Activated CD8-positive, alpha-beta T cell treated with anti-CD3 and anti-CD28 coated beads for 36 hours (primary cell): ENCODE data around the gene DLGAP1. TPM values are rescaled to one million over a fixed set of nuclear protein-coding genes. Genes with fewer than 3 reads are reported as not detected.

Experiments
- ATAC-seq: fragments of 200-7000 bp; cut with Tn5 transposase; one replicate; pipeline ENCODE4 v1.10.0; 2021; ENCODE audit warnings: mild to moderate bottlenecking, moderate library complexity
- CTCF ChIA-PET: fragments of 350-600 bp; sonication (Branson Sonifier 250); formaldehyde crosslinking; loops from one replicate; lab custom pipeline; 2021; ENCODE audit warnings: antibody characterized with exemption; lab: Charles Lee
- POLR2A ChIA-PET: fragments of 350-600 bp; sonication (Branson Sonifier 250); formaldehyde crosslinking; loops from one replicate; lab custom pipeline; 2021; ENCODE audit warnings: antibody characterized with exemption; lab: Charles Lee
- DNase-seq: peaks from one replicate; pipeline ENCODE4 v3.0.0-alpha.2; 2020
- H3K27ac Mint-ChIP-seq: one replicate; pipeline ENCODE4 v1.8.0; 2021; ENCODE audit warnings: mild to moderate bottlenecking, mixed read lengths
- H3K27me3 Mint-ChIP-seq: one replicate; pipeline ENCODE4 v1.8.0; 2021; ENCODE audit warnings: mixed read lengths
- H3K36me3 Mint-ChIP-seq: one replicate; pipeline ENCODE4 v1.8.0; 2021; ENCODE audit warnings: low read depth, mixed read lengths
- H3K4me1 Mint-ChIP-seq: one replicate; pipeline ENCODE4 v1.8.0; 2021; ENCODE audit warnings: low read depth, mixed read lengths
- H3K4me3 Mint-ChIP-seq: one replicate; pipeline ENCODE4 v1.8.0; 2021; ENCODE audit warnings: mild to moderate bottlenecking, moderate library complexity, mixed read lengths
- H3K9me3 Mint-ChIP-seq: one replicate; pipeline ENCODE4 v1.8.0; 2021; ENCODE audit warnings: mixed read lengths
- intact Hi-C: fragments of 100-400 bp; cut with micrococcal nuclease; formaldehyde crosslinking; loops from one replicate; pipeline ENCODE4 v1.10.0; 2022
- total RNA-seq, 2 experiments: library from RNA; stranded (reverse); gene quantifications; one replicate each; pipeline ENCODE4 v1.2.3, GENCODE V29; 2021
- TF ChIP-seq, protein P1 (sequence below): fragments of 200-600 bp; IDR thresholded peaks from one replicate; pipeline ENCODE4 v1.8.0; 2022; ENCODE audit warnings: antibody characterized with exemption, mild to moderate bottlenecking

Gene DLGAP1
- total RNA-seq, 2 experiments from 2014 or later: not detected

DNA sequence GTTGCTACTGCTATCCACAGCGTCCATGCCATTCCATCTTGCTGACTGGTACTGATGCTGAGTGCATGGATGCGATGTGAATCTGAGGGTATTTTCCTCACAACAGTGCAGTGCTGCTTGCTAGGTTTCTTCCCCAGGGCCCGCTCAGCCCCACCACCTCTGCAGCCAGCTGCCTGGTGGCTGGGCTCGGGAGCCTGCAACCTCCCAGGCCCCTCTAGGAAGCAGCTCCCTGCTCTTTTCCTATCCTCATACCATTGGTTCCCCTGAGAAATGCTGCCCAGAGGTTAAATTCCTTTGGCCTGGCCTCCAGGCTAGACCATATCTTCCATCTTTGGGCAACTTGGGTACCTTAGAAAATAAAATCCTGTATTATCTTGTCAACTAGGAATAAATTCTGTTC lies 591.5 kb downstream of the DLGAP1 start:
- ATAC-seq: no peak
- TF ChIP-seq, protein P1, sequence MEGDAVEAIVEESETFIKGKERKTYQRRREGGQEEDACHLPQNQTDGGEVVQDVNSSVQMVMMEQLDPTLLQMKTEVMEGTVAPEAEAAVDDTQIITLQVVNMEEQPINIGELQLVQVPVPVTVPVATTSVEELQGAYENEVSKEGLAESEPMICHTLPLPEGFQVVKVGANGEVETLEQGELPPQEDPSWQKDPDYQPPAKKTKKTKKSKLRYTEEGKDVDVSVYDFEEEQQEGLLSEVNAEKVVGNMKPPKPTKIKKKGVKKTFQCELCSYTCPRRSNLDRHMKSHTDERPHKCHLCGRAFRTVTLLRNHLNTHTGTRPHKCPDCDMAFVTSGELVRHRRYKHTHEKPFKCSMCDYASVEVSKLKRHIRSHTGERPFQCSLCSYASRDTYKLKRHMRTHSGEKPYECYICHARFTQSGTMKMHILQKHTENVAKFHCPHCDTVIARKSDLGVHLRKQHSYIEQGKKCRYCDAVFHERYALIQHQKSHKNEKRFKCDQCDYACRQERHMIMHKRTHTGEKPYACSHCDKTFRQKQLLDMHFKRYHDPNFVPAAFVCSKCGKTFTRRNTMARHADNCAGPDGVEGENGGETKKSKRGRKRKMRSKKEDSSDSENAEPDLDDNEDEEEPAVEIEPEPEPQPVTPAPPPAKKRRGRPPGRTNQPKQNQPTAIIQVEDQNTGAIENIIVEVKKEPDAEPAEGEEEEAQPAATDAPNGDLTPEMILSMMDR: no peak
- Mint-ChIP-seq H3K27me3 (no peaks in the 10 kb centered on the region), H3K36me3 (no peaks in the 10 kb centered on the region), H3K27ac (no peak overlapping the region), H3K4me1 (no peaks in the 10 kb centered on the region), H3K9me3 (no peaks in the 10 kb centered on the region), H3K4me3 (no peak overlapping the region)
- CTCF ChIA-PET: interaction anchor here (0.9 to 1.6 kb wide), 2 partner anchors 93 to 132 kb away, joined by 3 to 4 read pairs; no protein-coding TSS in a partner anchor
- no peak for DNase-seq
- POLR2A ChIA-PET: no interaction called here
- intact Hi-C loops: no loop called here

DNA sequence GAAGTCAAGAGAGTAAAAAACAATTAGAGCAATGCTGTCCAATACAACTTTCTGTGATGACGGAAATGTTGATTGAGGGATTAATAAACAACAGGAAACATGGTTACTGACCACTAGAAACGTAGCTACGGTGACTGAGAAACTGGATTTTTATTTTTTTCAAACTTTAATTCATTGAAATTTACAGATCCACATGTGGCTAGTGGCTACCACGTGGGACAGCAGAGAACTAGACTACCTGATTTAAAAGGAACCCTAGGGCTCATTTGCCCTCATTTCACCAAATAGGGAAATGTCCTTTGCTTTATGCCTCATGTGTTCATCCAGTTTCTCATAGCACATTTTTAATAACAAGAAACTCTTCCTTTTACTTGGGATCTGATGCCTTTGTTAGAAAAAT lies 592.1 kb downstream of the DLGAP1 start:
- POLR2A ChIA-PET: no interaction called here
- TF ChIP-seq, protein P1: no peak
- CTCF ChIA-PET: interaction anchor here (0.9 to 1.6 kb wide), 2 partner anchors 92 to 132 kb away, joined by 3 to 4 read pairs; no protein-coding TSS in a partner anchor

DNA sequence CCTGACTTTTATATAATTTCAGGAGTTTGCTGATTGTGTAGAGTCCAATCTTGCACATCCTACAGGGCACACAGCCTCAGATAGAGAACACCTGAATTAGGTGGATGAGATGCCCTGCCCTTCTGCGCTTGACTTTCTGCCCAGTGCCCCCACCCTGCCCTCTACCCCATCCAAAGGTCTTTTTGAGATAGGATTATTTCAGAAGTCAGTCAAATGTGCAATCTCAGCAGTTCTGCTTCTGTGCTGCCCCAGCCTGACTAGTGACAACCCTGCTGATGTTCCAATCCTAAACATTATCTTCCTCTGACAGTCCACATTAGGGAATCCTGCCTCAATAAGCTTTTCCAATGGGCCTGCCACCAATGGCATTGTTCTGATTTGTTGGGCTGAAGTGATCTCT lies 593.6 kb downstream of the DLGAP1 start:
- TF ChIP-seq, protein P1: no peak
- Mint-ChIP-seq H3K36me3 (no peaks in the 10 kb centered on the region), H3K9me3 (no peaks in the 10 kb centered on the region), H3K4me3 (no peak overlapping the region), H3K4me1 (no peaks in the 10 kb centered on the region), H3K27me3 (no peaks in the 10 kb centered on the region), H3K27ac (no peak overlapping the region)
- CTCF ChIA-PET: no interaction called here
- no peak for DNase-seq
- POLR2A ChIA-PET: no interaction called here
- no peak for ATAC-seq
- intact Hi-C loops: no loop called here

More for the DNA sequence above, 592.1 kb downstream of the DLGAP1 start:
- H3K36me3 Mint-ChIP-seq: no peaks in the 10 kb centered on the region
- H3K27me3 Mint-ChIP-seq: no peaks in the 10 kb centered on the region
- intact Hi-C loops: no loop called here
- H3K27ac Mint-ChIP-seq: no peak overlapping the region
- no peak for ATAC-seq
- DNase-seq: no peak
- no peaks in the 10 kb centered on the region for H3K9me3 Mint-ChIP-seq
- no peaks in the 10 kb centered on the region for H3K4me1 Mint-ChIP-seq
- H3K4me3 Mint-ChIP-seq: no peak overlapping the region

DNA sequence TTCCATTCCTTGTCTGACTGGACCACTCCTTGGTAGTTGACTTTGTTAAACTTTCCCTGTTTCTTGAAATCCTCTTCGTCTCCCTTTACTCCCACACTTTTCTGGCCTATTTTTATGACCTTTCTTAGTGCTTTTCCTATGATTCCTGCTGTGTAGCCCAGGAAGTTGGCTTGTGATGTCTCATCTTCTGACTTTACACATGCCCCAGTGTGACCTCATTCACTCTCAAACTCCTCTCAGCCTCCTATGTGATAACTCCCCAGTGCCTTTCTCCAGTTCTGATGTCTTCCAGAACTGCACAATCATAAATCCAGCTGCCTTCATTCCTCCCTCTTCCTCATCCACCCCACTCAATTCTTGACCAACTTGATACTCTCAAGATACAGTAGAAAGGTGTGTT lies 597.6 kb downstream of the DLGAP1 start:
- H3K9me3 Mint-ChIP-seq: no peaks in the 10 kb centered on the region
- intact Hi-C loops: no loop called here
- H3K36me3 Mint-ChIP-seq: no peaks in the 10 kb centered on the region
- no peak overlapping the region for H3K27ac Mint-ChIP-seq
- CTCF ChIA-PET: no interaction called here
- DNase-seq: no peak
- no peak for ATAC-seq
- POLR2A ChIA-PET: no interaction called here
- TF ChIP-seq, protein P1: no peak
- peaks cover 3% of the 10 kb centered on the region for H3K27me3 Mint-ChIP-seq
- H3K4me3 Mint-ChIP-seq: no peak overlapping the region
- H3K4me1 Mint-ChIP-seq: no peaks in the 10 kb centered on the region

DNA sequence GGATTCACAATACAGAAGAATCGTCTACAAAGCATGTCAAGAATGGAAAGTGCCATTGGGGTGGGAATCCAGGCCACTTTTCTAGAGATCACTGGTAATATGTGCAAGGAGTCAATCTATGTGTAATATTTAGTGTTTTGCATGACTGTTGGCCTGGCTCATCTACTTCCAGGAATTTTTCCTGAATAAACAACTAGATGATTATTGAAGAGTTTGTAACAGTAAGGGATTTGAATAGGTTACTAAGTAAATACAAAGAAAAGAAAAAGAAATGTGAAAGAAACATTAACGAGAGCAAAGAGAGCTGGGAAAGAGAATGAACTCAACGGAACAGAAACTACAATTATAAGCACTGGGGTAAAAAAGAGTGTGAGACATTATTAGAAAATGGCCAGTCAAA lies 599.1 kb downstream of the DLGAP1 start:
- Mint-ChIP-seq H3K27ac (no peak overlapping the region), H3K4me1 (no peaks in the 10 kb centered on the region), H3K9me3 (no peaks in the 10 kb centered on the region), H3K36me3 (no peaks in the 10 kb centered on the region), H3K4me3 (no peak overlapping the region), H3K27me3 (peaks cover 3% of the 10 kb centered on the region)
- CTCF ChIA-PET: interaction anchor here (1.3 kb wide), 1 partner anchor 84 kb away, joined by 3 read pairs; no protein-coding TSS in a partner anchor
- intact Hi-C loops: no loop called here
- POLR2A ChIA-PET: no interaction called here
- TF ChIP-seq, protein P1: no peak
- DNase-seq (no peak), ATAC-seq (no peak)
